Measurements from ENCODE around the gene NPAS3.

DNA sequence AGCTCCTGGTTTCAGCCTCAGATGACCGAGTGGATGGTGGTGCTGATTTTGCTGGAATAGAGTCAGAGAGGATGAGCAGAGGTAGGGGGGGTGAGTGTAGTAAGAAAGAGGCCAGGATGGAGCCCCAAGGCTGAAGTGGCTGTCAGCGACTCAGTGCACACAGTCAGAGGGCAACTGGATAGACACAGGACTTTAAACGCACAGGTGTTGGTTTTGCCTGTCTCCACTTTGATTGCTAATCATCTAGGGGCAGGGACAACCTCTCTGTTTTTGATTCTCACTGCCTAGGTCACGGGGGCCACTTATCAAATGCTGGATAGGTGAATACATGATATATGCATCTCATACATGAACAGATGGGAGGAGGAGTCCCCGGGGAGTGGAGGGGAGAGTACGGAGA lies 912.7 kb downstream of the NPAS3 start:
- TF ChIP-seq, protein P1, sequence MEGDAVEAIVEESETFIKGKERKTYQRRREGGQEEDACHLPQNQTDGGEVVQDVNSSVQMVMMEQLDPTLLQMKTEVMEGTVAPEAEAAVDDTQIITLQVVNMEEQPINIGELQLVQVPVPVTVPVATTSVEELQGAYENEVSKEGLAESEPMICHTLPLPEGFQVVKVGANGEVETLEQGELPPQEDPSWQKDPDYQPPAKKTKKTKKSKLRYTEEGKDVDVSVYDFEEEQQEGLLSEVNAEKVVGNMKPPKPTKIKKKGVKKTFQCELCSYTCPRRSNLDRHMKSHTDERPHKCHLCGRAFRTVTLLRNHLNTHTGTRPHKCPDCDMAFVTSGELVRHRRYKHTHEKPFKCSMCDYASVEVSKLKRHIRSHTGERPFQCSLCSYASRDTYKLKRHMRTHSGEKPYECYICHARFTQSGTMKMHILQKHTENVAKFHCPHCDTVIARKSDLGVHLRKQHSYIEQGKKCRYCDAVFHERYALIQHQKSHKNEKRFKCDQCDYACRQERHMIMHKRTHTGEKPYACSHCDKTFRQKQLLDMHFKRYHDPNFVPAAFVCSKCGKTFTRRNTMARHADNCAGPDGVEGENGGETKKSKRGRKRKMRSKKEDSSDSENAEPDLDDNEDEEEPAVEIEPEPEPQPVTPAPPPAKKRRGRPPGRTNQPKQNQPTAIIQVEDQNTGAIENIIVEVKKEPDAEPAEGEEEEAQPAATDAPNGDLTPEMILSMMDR (IDR thresholded peaks at IDR 0.05), result no peak
- TF ChIP-seq POLR2A (IDR thresholded peaks at IDR 0.05), result no peak
